Liver (tissue), 9 donors: ENCODE results near the gene IFITM10. TPM values are rescaled to one million over a fixed set of nuclear protein-coding genes. Genes with fewer than 3 reads are reported as not detected.

Experiments used
- DNase-seq: peaks from one replicate; pipeline ENCODE4 v3.0.0-alpha.2; 2017; ENCODE audit warnings: low spot score
- H3K27ac ChIP-seq, 2 donors: one replicate each; pipeline ENCODE4 v1.7.0; 2013; ENCODE audit warnings: inconsistent platforms in 2 of 2, low read length in 2 of 2, control low read depth in 1 of 2, low read depth in 1 of 2, mild to moderate bottlenecking in 1 of 2
- H3K27me3 ChIP-seq, 4 donors: one replicate each; pipeline versions ENCODE4 v1.6.1 to v1.7.0; 2013; ENCODE audit warnings: low read length in 3 of 4, inconsistent platforms in 1 of 4, mild to moderate bottlenecking in 1 of 4, moderate library complexity in 1 of 4; ENCODE audit not compliant: control insufficient read depth in 4 of 4, insufficient read depth in 4 of 4
- H3K36me3 ChIP-seq, 4 donors: one replicate each; pipeline versions ENCODE4 v1.6.1 to v1.7.0; 2013; ENCODE audit warnings: low read length in 3 of 4, mild to moderate bottlenecking in 3 of 4, low read depth in 1 of 4, moderate library complexity in 1 of 4; ENCODE audit not compliant: control insufficient read depth in 4 of 4, insufficient read depth in 3 of 4
- H3K4me1 ChIP-seq, 4 donors: one replicate each; pipeline versions ENCODE4 v1.6.1 to v1.7.0; 2013; ENCODE audit warnings: low read length in 3 of 4, mild to moderate bottlenecking in 3 of 4, moderate library complexity in 1 of 4; ENCODE audit not compliant: control insufficient read depth in 4 of 4, insufficient read depth in 4 of 4
- H3K4me3 ChIP-seq, 3 donors: one replicate each; pipeline versions ENCODE4 v1.6.1 to v1.7.0; 2013; ENCODE audit warnings: low read length in 3 of 3, control low read depth in 1 of 3, low read depth in 1 of 3, mild to moderate bottlenecking in 1 of 3
- H3K9ac ChIP-seq, 2 donors: one replicate each; pipeline ENCODE4 v1.7.0; 2013; ENCODE audit warnings: low read length in 2 of 2, mild to moderate bottlenecking in 2 of 2, moderate library complexity in 2 of 2, control low read depth in 1 of 2, low read depth in 1 of 2
- H3K9me3 ChIP-seq, 4 donors: one replicate each; pipeline versions ENCODE4 v1.6.1 to v1.7.0; 2013; ENCODE audit warnings: low read length in 3 of 4; ENCODE audit not compliant: control insufficient read depth in 4 of 4
- ATF3 ChIP-seq: IDR thresholded peaks from 2 replicates; pipeline ENCODE4 v1.6.1; 2016; ENCODE audit warnings: antibody characterized with exemption
- CTCF ChIP-seq: fragments of 150-350 bp; IDR thresholded peaks from 2 replicates; pipeline ENCODE4 v1.5.1; 2017; ENCODE audit warnings: improper control_type of control experiment, low read depth, low read length; ENCODE audit not compliant: missing input control
- EGR1 ChIP-seq, 2 donors: IDR thresholded peaks; 2 replicates each; pipeline ENCODE4 v1.6.1; 2016 to 2018; ENCODE audit warnings: antibody characterized with exemption in 2 of 2, low read depth in 2 of 2
- FOXA1 ChIP-seq: IDR thresholded peaks from 2 replicates; pipeline ENCODE4 v1.6.1; 2016; ENCODE audit warnings: antibody characterized with exemption
- FOXA2 ChIP-seq: IDR thresholded peaks from 2 replicates; pipeline ENCODE4 v1.6.1; 2016; ENCODE audit warnings: antibody characterized with exemption
- GABPA ChIP-seq, 2 donors: IDR thresholded peaks in 1 of 2; conservative IDR thresholded peaks in 1 of 2; 2 replicates each; pipeline ENCODE4 v1.6.1; 2016; ENCODE audit warnings: antibody characterized with exemption in 2 of 2, mild to moderate bottlenecking in 1 of 2, moderate library complexity in 1 of 2
- HNF4A ChIP-seq, 2 donors: conservative IDR thresholded peaks; 2 replicates each; pipeline ENCODE4 v1.6.1; 2016; ENCODE audit warnings: antibody characterized with exemption in 2 of 2, mild to moderate bottlenecking in 2 of 2
- HNF4G ChIP-seq: IDR thresholded peaks from 2 replicates; pipeline ENCODE4 v1.6.1; 2016; ENCODE audit warnings: antibody characterized with exemption
- JUND ChIP-seq, 2 donors: IDR thresholded peaks; 2 replicates each; pipeline ENCODE4 v1.6.1; 2016; ENCODE audit warnings: antibody characterized with exemption in 2 of 2
- MAX ChIP-seq: IDR thresholded peaks from 2 replicates; pipeline ENCODE4 v1.6.1; 2016; ENCODE audit warnings: antibody characterized with exemption
- NR2F2 ChIP-seq: IDR thresholded peaks from 2 replicates; pipeline ENCODE4 v1.6.1; 2016; ENCODE audit warnings: antibody characterized with exemption
- RAD21 ChIP-seq, 2 donors: IDR thresholded peaks; 2 replicates each; pipeline ENCODE4 v1.6.1; 2016; ENCODE audit warnings: antibody characterized with exemption in 2 of 2, mild to moderate bottlenecking in 2 of 2
- REST ChIP-seq: IDR thresholded peaks from 2 replicates; pipeline ENCODE4 v1.6.1; 2016; ENCODE audit warnings: antibody characterized with exemption, mild to moderate bottlenecking
- RXRA ChIP-seq, 2 donors: IDR thresholded peaks; 2 replicates each; pipeline ENCODE4 v1.6.1; 2017 to 2018; ENCODE audit warnings: antibody characterized with exemption in 2 of 2, mild to moderate bottlenecking in 1 of 2
- SP1 ChIP-seq: IDR thresholded peaks from 2 replicates; pipeline ENCODE4 v1.6.1; 2018; ENCODE audit warnings: antibody characterized with exemption, mild to moderate bottlenecking
- TAF1 ChIP-seq: conservative IDR thresholded peaks from 2 replicates; pipeline ENCODE4 v1.6.1; 2016; ENCODE audit warnings: antibody characterized with exemption, mild to moderate bottlenecking
- YY1 ChIP-seq: IDR thresholded peaks from 2 replicates; pipeline ENCODE4 v1.6.1; 2016; ENCODE audit warnings: antibody characterized with exemption, mild to moderate bottlenecking
- ZBTB33 ChIP-seq: IDR thresholded peaks from 2 replicates; pipeline ENCODE4 v1.6.1; 2016; ENCODE audit warnings: antibody characterized with exemption
- WGBS: extraction: QIAGEN DNeasy Blood & Tissue Kit; methylation state at CpG from one replicate; pipeline ENCODE4 v1.1.7; 2013; 5-methylcytosine and 5-hydroxymethylcytosine counted together
- polyA plus RNA-seq, 2 donors: library from polyadenylated mRNA; stranded (reverse) in 1 of 2; unstranded in 1 of 2; fragments of 200-250 nt in 1 of 2; fragments of >200 nt in 1 of 2; fragmentation: Nextera tagmentation in 1 of 2; extraction: Ambion mirVana in 1 of 2; gene quantifications; one replicate each; pipeline versions ENCODE4 v1.2.1 to v1.2.3, GENCODE V29; 2013 to 2015
- total RNA-seq, 2 donors: library from RNA; depleted of rRNA; stranded (reverse); fragments of >200 nt; gene quantifications; one replicate each; pipeline ENCODE4 v1.2.3, GENCODE V29; 2014
- donor health status: healthy.
- donor health status: healthy.
- donor health status: healthy.
- donor health status: healthy.
- donor health status: healthy.

The IFITM10 gene
- total and polyA plus RNA-seq, 4 donors: 0.14 to 8.5 (median 1.8) TPM

- no peaks in the 10 kb centered on the region for H3K9me3 ChIP-seq
- TF ChIP-seq FOXA1 (no peak), TAF1 (no peak), RXRA (IDR thresholded peaks at IDR 0.05) (no peak), NR2F2 (no peak), HNF4G (no peak), CTCF (no peak), ZBTB33 (no peak), SP1 (no peak), EGR1 (IDR thresholded peaks at IDR 0.05; ENCODE audit: low read depth in 2 of 2) (no peak), ATF3 (no peak), REST (no peak), MAX (no peak), GABPA (IDR thresholded peaks at IDR 0.05 in 1 of 2, conservative IDR thresholded peaks at IDR 0.05 in 1 of 2) (no peak), YY1 (no peak), FOXA2 (no peak), RAD21 (IDR thresholded peaks at IDR 0.05) (no peak), HNF4A (conservative IDR thresholded peaks at IDR 0.05) (no peak)
- DNase-seq: no peak
- H3K4me3 ChIP-seq: no peak overlapping the region
- no peaks in the 10 kb centered on the region for H3K4me1 ChIP-seq
- WGBS: 78% methylated on average over 6 of the region's 6 CpGs
- H3K36me3 ChIP-seq: no peaks in the 10 kb centered on the region
- H3K27ac ChIP-seq: no peak overlapping the region
- no peak overlapping the region for H3K9ac ChIP-seq
- H3K27me3 ChIP-seq: peaks cover 0 to 3% (median 0%) of the 10 kb centered on the region in 4 donors
These were observed 41.5 kb upstream of the IFITM10 start for GRCh38 chr11:1791912-1792311.

GRCh38 chr11:1786466-1786865 is 36.1 kb upstream of the IFITM10 start:
- 96% methylated on average over 4 of the region's 4 CpGs for WGBS
- Histone ChIP-seq H3K4me1 (no peaks in the 10 kb centered on the region), H3K9ac (no peak overlapping the region), H3K27me3 (no peaks in the 10 kb centered on the region), H3K4me3 (no peak overlapping the region), H3K27ac (no peak overlapping the region), H3K36me3 (no peaks in the 10 kb centered on the region), H3K9me3 (no peaks in the 10 kb centered on the region)
- TF ChIP-seq FOXA1 (no peak), RXRA (IDR thresholded peaks at IDR 0.05) (no peak), JUND (IDR thresholded peaks at IDR 0.05) (no peak), REST (no peak), NR2F2 (no peak), GABPA (IDR thresholded peaks at IDR 0.05 in 1 of 2, conservative IDR thresholded peaks at IDR 0.05 in 1 of 2) (no peak)
- DNase-seq: no peak
